Measurements from ENCODE around the gene OXER1. TPM values are rescaled to one million over a fixed set of nuclear protein-coding genes. Genes with fewer than 3 reads are reported as not detected.

The OXER1 gene
- total RNA-seq, 2 donors from 2014 or later = 1.3 to 3.9 TPM

DNA sequence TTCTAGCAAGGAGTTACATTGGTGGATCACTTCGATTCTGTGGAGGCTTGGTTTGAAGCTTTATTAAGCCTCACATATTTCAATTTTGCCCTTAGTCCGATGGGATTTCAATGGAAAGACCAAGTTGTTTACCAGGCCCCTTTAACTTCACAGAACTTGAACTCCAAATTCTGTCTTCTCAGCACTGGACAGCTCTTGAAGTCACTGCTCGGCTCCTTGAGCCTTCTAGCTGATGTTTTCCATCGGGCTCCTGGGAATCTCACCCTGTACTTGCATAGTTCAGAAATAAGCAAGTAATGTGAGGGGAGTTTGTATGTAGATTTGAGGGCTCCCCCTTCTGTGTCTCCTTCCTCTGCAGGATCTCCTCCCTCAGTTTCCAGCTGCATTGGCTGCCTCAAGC, 15.1 kb downstream of the OXER1 start:
- Histone ChIP-seq H3K9ac (ENCODE audit: low read depth in 2 of 2, low read length in 2 of 2) (no peak overlapping the region), H3K4me3 (no peak overlapping the region), H3K27ac (no peak overlapping the region), H3K27me3 (no peaks in the 10 kb centered on the region), H3K36me3 (no peaks in the 10 kb centered on the region), H3K4me1 (no peaks in the 10 kb centered on the region), H3K9me3 (no peaks in the 10 kb centered on the region)
- TF ChIP-seq, protein P1, sequence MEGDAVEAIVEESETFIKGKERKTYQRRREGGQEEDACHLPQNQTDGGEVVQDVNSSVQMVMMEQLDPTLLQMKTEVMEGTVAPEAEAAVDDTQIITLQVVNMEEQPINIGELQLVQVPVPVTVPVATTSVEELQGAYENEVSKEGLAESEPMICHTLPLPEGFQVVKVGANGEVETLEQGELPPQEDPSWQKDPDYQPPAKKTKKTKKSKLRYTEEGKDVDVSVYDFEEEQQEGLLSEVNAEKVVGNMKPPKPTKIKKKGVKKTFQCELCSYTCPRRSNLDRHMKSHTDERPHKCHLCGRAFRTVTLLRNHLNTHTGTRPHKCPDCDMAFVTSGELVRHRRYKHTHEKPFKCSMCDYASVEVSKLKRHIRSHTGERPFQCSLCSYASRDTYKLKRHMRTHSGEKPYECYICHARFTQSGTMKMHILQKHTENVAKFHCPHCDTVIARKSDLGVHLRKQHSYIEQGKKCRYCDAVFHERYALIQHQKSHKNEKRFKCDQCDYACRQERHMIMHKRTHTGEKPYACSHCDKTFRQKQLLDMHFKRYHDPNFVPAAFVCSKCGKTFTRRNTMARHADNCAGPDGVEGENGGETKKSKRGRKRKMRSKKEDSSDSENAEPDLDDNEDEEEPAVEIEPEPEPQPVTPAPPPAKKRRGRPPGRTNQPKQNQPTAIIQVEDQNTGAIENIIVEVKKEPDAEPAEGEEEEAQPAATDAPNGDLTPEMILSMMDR (IDR thresholded peaks at IDR 0.05) = no peak
- intact Hi-C loops (cut with DNase I) = no loop called here
- DNase-seq = no peak

DNA sequence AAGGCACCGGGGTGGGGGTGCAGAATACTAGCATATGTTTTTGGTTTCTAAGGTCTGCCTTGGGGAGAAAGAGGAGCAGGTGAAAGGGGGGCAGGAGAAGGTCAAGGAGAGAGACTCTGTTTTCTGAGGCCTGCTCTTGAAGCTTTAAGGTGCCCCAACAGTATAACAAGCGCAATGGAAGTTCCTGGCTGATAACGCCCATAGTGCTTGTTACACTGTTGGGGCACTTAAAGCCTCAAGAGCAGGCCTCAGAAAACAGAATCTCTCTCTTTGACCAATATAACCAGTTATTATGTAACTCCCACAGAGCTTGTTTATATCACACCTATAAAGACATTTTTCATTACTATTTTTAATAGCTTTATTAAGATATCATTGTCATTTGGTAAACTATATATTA, 16.5 kb downstream of the OXER1 start:
- Histone ChIP-seq H3K4me3 (no peak overlapping the region), H3K9me3 (no peaks in the 10 kb centered on the region), H3K36me3 (no peaks in the 10 kb centered on the region), H3K27ac (no peak overlapping the region), H3K9ac (ENCODE audit: low read depth in 2 of 2, low read length in 2 of 2) (no peak overlapping the region), H3K4me1 (no peaks in the 10 kb centered on the region), H3K27me3 (no peaks in the 10 kb centered on the region)
- TF ChIP-seq, protein P1 (IDR thresholded peaks at IDR 0.05) = no peak
- DNase-seq = no peak
- intact Hi-C loops (cut with DNase I) = no loop called here

- intact Hi-C loops (cut with DNase I) = no loop called here
- Histone ChIP-seq H3K27me3 (no peaks in the 10 kb centered on the region), H3K36me3 (no peaks in the 10 kb centered on the region), H3K27ac (no peak overlapping the region), H3K9me3 (no peaks in the 10 kb centered on the region), H3K4me1 (no peaks in the 10 kb centered on the region), H3K4me3 (no peak overlapping the region), H3K9ac (ENCODE audit: low read depth in 2 of 2, low read length in 2 of 2) (no peak overlapping the region)
- TF ChIP-seq, protein P1 (IDR thresholded peaks at IDR 0.05) = no peak
- DNase-seq = no peak
These were observed 19.3 kb downstream of the OXER1 start for GRCh38 chr2:42744545-42745082.

GRCh38 chr2:42743659-42743990, 20.3 kb downstream of the OXER1 start:
- Histone ChIP-seq H3K4me3 (no peak overlapping the region), H3K9ac (ENCODE audit: low read depth in 2 of 2, low read length in 2 of 2) (no peak overlapping the region), H3K27me3 (no peaks in the 10 kb centered on the region), H3K36me3 (no peaks in the 10 kb centered on the region), H3K27ac (no peak overlapping the region), H3K4me1 (no peaks in the 10 kb centered on the region), H3K9me3 (no peaks in the 10 kb centered on the region)
- TF ChIP-seq, protein P1 (IDR thresholded peaks at IDR 0.05) = no peak
- DNase-seq = no peak
- intact Hi-C loops (cut with DNase I) = no loop called here

DNA sequence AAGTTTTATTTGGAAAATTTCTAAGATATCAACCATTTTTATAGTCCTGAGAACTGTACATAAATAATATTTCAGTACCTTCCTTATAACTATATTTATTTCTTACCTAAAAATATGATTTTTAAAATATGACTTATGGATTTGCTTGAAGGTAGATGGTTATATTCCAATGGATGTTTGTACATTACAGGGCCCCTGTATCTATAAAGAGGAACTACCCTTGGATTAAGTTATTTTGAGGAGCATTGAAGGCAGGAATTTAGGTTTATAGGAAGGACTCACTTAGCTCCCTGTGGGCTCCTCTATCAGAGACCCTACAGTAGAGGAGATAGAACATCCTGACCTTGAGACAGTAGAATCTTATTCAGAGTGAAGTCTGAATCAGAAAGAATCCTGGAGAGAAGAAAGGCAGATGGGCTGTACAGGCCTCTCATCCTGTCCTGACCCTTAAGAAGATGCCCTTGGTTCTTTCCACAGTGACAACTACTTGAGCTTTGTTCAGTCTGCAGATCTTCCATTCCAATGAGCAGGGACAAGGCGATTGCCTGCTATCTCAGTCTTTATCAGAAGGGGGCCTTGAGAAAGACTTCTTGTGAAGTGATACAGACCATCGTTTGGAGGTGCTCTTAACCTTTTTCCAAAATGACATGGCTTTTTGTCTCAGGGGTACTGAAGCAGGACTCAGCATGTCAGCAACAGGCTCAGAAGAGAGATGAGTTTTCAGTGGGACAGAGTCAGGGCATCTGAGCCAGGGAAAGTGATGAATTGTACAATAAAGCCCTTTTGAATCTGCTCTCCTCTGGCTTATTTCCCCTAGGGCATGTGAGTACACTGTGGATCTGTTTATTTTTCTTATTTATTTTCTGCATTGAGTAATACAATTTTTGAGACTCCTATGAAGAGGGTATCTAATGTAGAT, 20.9 kb downstream of the OXER1 start:
- Histone ChIP-seq H3K27ac (no peak overlapping the region), H3K27me3 (no peaks in the 10 kb centered on the region), H3K4me1 (no peaks in the 10 kb centered on the region), H3K9me3 (no peaks in the 10 kb centered on the region), H3K36me3 (no peaks in the 10 kb centered on the region), H3K4me3 (no peak overlapping the region), H3K9ac (ENCODE audit: low read depth in 2 of 2, low read length in 2 of 2) (no peak overlapping the region)
- DNase-seq = no peak
- intact Hi-C loops (cut with DNase I) = no loop called here
- TF ChIP-seq, protein P1 (IDR thresholded peaks at IDR 0.05) = no peak
